ENCODE measurements around the gene ZDHHC11.
"Not testable (repeated sequence)": the region's sequence is repeated elsewhere in the genome, so short reads cannot be mapped to it uniquely, and the experiment has no call there.

ZDHHC11 gene

DNA sequence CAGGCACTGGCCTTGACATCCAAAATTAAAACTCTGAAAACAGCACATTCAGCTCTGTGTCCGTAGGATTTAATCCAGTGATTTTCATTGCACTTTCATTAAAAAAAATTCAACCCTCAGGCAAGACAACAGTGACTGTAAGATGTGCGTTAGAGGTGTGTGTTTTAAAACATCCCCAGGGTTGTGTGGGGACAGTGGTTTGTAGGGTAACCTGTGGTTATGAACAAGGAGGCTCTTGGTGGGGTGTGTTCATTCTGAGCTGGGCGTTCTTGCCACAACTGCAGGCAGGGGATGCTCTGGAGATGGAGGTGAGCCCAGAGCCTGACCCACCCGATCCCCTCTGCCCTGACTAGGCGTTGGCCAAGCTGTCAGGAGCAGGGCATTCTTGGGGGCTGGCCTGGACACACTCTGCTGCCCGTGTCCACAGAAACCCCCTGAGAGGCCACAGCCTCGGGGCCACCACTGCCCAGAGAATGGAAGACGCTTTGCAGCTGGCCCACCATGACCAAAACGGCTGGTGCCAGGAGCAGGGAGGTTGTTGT, 103.4 kb downstream of the ZDHHC11 start:
- DNase-seq (ENCODE audit: low read depth in 3 of 3) = not testable (repeated sequence)

DNA sequence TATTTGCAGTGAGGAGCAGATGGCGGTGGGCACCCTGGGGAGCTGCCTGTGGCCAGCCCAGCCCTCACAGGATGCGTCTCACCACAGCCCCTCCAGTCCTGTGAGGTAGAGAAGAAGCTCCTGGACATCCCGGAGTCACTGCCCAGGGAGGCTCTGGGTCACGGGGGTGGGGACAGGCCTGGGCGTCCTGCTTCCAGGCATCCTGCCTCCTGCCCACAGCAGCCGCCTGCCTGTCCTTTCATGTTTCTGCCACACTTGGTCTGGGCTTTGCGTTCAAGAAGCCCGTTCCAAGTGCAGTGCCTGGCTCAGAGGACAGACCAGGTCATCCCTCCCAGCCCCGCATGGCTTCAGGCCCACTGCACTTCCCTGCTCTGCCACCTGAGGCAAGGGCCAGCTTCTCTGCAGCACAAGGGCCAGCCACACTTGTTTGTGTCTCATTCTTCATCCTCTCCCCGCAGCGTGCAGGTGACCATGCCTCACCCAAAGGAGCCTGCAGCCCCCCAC, 104.5 kb downstream of the ZDHHC11 start:
- DNase-seq (ENCODE audit: low read depth in 3 of 3) = no peak

Data from stimulated activated CD4-positive, alpha-beta T cell treated with anti-CD3 and anti-CD28 coated beads, TNF-alpha, amount 100 ng/mL, for 24 hours (primary cell).